GM12873 (cell line): ENCODE data around the gene FBP1.

Experiments
- TF ChIP-seq, protein P1 (sequence below): IDR thresholded peaks from 2 replicates; pipeline ENCODE4 v1.5.1; 2012; ENCODE audit warnings: low read depth, mild to moderate bottlenecking, moderate library complexity, low read length, control low read depth; ENCODE audit not compliant: insufficient read depth; ENCODE audit errors: missing control alignments

The FBP1 gene

DNA sequence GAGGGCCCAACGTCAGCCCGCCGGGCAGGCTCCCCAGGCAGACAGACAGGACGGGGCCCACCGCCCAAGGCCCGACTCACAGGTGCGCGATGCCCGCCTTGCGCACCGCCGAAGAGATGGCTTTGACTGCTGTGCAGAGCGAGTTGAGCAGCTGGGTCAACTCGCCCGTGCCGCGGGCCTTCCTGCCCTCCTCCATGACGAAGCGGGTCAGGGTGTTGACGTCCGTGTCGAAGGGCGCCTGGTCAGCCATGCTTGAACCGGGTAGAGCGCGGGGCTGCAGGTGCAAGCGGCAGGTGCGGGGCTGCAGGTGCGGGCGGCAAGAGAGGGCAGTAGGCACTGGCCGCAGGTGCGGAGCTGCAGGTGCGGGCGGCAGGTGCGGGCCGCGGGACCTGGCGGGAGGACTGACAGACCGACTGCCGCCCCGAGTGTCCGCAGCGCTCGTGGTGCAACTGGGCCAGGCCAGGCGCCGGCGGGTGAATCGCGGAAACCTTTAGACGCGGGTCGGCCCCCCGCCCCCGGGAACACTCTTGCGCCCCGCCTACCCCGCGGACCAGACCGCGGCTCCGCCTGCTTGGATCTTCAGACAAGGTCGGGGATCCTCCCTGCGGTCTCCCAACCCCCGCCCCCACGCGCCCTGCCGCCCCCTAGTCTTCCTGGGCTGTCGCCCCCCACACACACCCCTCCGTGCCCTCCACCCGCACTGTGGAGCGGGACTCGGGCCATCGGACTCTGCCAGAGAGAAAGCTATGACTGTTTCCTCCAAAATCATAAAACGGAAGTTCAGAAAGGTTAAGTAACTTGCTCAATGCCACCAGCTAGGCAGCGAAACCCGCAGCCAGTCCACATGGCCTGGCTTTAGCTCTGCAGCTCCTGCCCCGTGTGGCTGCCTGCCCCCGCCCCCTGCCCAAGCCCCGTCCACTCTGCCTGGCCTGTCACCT, at the start of gene FBP1:
TSS of gene FBP1 (minus strand) at position 458 of the 938 bp plus-strand sequence. CDS start at position 250, 208 bp downstream.
- TF ChIP-seq, protein P1, sequence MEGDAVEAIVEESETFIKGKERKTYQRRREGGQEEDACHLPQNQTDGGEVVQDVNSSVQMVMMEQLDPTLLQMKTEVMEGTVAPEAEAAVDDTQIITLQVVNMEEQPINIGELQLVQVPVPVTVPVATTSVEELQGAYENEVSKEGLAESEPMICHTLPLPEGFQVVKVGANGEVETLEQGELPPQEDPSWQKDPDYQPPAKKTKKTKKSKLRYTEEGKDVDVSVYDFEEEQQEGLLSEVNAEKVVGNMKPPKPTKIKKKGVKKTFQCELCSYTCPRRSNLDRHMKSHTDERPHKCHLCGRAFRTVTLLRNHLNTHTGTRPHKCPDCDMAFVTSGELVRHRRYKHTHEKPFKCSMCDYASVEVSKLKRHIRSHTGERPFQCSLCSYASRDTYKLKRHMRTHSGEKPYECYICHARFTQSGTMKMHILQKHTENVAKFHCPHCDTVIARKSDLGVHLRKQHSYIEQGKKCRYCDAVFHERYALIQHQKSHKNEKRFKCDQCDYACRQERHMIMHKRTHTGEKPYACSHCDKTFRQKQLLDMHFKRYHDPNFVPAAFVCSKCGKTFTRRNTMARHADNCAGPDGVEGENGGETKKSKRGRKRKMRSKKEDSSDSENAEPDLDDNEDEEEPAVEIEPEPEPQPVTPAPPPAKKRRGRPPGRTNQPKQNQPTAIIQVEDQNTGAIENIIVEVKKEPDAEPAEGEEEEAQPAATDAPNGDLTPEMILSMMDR, result no peak

DNA sequence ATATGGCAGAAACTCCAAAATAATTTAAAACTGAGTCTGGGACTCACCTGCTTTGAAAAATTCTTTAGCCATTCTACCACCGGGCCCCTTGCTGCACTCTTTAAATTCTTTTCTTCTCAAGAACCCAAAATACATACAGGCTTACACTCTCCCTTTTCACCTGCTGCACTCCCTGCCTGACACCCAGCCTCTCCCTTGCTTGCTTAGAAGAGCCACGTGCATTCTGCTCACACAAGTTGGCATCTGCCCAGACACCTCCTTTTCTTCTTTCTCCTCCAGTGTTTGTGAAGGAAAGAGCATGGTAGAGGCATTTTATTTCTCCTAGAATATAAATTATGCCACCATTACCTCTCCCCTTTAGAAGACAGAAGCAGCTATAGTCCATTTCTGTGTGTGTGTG, 48.1 kb upstream of the FBP1 start:
- TF ChIP-seq, protein P1, result no peak

DNA sequence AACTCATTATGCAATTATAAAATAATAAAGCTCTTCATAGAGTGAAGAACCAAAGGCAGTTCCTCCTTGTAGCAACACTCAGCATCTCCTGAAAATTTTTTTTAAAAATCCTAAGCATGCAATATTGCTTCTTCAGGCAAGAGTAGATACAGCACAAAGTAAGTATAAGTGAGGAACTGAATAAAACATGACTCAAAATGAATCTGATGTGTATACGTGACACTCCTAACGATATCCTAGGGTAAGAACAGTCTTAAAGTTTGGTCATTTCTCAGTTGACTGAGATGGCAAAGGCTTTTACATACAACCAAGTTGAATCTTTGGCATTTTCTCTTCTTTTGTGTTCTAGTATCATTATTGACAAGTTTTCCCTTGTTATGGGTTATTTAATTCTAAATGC, 46.0 kb upstream of the FBP1 start:
- TF ChIP-seq, protein P1, result no peak

DNA sequence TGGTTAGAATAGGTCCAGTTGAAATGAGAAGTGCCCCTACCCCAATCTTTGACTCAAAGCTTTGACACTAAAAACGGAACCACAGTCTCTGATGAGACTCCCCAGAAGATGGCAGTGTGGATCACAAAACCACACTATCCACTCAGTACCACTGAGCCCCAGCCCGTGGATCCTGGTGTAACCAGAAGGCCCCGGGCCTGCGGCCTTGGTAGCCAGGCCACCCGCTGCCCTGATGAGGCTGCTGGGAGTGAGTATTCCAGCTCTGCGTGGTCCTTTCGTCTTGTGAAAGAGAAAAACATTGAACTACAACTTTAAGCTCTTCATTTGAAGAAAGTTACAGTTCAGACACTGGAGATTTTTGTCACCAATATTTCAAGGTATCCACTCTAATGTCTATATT, 42.2 kb upstream of the FBP1 start:
- TF ChIP-seq, protein P1, result peak; percentile 80

DNA sequence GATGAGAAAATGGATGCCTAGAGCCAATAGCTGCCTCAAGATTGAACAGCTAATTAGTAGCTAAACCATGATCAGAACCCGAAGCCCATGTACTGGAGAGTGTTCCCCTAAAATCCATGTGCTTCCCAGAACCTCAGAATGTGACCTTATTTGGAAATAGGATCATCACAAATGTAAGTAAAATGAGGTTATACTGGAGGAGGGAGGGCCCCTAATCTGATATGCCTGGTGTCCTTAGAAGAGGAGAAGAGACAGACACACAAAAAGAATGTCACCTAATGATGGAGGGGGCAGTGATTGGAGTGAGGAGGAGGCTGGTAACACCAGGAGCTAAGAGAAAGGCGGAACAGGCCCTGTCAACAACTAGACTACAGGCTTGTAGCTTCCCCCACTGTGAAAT, 41.3 kb upstream of the FBP1 start:
- TF ChIP-seq, protein P1, result no peak

DNA sequence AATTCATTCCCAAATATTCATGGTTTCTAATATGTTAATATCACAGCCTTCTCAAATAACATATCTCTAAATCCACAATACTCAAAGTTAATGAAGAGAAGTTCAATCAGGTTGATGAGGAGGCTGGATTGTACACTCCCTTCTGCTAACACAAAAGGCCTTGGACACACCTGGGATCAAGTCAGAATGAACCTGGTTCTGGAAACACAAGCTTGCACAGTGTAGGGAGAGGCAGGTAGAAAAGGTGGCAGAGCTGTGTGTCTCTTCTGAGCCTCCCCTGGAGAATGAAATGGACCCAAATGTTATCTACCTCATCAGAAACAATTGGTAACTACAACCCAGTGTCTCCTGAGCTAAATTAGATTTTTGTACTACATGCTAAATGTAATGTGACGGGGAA, 40.7 kb upstream of the FBP1 start:
- TF ChIP-seq, protein P1, result no peak

DNA sequence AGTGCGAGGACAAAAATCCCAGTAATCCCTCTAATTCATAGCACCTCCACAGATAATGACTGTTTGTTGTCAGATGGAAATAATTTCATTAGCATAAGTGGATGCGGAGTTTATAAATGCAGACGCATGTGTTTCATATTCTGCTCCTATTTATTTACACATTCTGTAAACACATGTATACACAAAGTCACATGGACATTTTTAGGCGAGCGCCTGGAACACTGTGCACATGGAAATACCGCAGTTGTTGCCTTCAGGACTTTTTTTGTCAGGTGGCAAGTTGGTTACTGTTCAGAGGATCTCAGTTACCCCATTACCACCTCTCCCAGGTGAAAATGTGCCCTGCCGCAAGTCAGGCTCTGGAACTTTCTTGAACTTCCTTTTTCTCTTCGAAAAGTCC, 40.3 kb upstream of the FBP1 start:
- TF ChIP-seq, protein P1, result no peak
